ENCODE data around the gene ACTMAP. TPM values are rescaled to one million over a fixed set of nuclear protein-coding genes. Genes with fewer than 3 reads are reported as not detected.

The ACTMAP gene
- total RNA-seq, 1 donor from 2014 or later = 3.3 TPM

DNA sequence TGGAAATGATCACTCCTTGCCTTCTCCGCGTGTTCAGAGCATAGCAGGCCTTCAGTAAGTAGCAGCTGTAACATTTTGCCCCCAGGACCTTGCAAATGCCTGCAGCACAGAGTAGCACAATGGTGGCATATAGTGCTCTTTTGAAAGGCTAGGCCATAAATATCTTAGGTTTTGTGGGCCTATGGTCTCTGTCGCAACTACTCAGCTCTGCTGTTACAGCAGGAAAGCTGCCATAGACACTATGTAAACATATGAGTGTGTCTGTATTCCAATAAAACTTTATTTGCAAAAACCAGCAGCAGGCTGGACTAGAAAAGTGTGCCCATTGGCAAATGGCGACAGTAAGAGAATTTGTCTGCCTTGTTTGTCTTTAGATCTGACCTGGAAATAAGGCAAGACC lies 24.0 kb downstream of the ACTMAP start:
- H3K4me3 ChIP-seq (ENCODE audit: low read depth, low read length) = no peak overlapping the region
- DNase-seq (ENCODE audit: low read depth) = no peak
- TF ChIP-seq, protein P1, sequence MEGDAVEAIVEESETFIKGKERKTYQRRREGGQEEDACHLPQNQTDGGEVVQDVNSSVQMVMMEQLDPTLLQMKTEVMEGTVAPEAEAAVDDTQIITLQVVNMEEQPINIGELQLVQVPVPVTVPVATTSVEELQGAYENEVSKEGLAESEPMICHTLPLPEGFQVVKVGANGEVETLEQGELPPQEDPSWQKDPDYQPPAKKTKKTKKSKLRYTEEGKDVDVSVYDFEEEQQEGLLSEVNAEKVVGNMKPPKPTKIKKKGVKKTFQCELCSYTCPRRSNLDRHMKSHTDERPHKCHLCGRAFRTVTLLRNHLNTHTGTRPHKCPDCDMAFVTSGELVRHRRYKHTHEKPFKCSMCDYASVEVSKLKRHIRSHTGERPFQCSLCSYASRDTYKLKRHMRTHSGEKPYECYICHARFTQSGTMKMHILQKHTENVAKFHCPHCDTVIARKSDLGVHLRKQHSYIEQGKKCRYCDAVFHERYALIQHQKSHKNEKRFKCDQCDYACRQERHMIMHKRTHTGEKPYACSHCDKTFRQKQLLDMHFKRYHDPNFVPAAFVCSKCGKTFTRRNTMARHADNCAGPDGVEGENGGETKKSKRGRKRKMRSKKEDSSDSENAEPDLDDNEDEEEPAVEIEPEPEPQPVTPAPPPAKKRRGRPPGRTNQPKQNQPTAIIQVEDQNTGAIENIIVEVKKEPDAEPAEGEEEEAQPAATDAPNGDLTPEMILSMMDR (conservative IDR thresholded peaks at IDR 0.05; ENCODE audit: low read depth, low read length) = no peak

DNA sequence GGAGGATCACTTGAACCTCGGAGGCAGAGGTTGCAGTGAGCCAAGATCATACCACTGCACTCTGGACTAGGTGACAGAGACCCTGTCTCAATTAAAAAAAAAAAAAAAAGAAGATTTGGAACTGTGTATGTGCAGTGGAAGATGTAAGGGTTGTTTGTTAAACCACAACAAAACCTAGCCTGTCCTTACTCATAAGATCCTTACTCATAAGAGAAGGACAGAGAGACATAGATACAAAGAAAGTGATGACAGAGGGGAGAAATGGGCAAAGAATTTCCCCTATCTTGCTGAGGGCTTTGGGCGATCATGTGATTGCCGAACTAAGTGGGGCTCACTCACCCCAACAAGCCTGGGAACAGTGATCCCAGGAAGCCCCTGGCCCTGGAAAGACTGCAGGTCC lies 25.4 kb downstream of the ACTMAP start:
- H3K4me3 ChIP-seq (ENCODE audit: low read depth, low read length) = no peak overlapping the region
- TF ChIP-seq, protein P1 (conservative IDR thresholded peaks at IDR 0.05; ENCODE audit: low read depth, low read length) = no peak
- DNase-seq (ENCODE audit: low read depth) = no peak

DNA sequence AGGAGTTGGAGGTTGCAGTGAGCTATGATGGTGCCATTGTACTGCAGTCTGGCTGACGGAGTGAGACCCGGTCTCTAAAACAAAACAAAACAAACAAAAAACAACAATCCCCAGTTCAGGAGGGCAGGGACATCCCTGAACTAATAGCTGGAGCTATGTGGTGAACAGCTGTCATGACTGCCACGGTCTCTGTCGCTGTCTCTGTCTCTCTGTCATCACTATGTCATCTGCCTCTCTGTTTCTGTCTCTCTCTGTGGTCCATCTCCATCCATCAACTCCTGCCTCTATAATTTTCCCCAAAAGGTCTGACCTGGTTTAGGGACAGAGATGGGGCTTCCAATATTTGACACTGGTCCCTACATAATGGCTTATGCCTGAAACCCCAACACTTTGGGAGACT lies 26.0 kb downstream of the ACTMAP start:
- H3K4me3 ChIP-seq (ENCODE audit: low read depth, low read length) = no peak overlapping the region
- TF ChIP-seq, protein P1 (conservative IDR thresholded peaks at IDR 0.05; ENCODE audit: low read depth, low read length) = no peak
- DNase-seq (ENCODE audit: low read depth) = no peak

DNA sequence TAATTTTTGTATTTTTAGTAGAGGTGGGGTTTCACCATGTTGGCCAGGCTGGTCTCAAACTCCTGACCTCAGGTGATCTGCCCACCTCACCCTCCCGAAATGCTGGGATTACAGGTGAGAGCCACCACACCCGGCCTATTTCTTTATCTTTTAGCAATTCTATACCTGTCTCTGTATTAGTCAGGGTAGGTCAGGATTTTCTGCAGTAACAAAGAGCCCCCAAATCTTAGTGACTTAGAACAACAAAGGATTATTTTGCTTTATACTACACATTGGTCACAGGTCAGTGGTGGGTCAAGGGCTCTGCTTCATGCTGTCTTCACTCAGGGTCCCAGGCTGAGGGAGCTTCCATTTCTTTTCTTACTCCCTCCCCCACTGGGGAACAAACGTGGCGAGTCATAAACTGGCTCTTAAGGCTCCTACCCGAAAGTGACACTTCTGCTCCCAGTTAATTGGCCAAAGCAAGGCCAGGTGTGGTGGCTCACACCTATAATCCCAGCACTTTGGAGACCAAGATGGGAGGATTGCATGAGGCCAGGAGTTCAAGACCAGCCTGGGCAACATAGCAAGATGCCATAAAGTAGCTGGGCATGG lies 26.5 kb downstream of the ACTMAP start:
- H3K4me3 ChIP-seq (ENCODE audit: low read depth, low read length) = no peak overlapping the region
- no peak for DNase-seq (ENCODE audit: low read depth)
- TF ChIP-seq, protein P1 (conservative IDR thresholded peaks at IDR 0.05; ENCODE audit: low read depth, low read length) = no peak

DNA sequence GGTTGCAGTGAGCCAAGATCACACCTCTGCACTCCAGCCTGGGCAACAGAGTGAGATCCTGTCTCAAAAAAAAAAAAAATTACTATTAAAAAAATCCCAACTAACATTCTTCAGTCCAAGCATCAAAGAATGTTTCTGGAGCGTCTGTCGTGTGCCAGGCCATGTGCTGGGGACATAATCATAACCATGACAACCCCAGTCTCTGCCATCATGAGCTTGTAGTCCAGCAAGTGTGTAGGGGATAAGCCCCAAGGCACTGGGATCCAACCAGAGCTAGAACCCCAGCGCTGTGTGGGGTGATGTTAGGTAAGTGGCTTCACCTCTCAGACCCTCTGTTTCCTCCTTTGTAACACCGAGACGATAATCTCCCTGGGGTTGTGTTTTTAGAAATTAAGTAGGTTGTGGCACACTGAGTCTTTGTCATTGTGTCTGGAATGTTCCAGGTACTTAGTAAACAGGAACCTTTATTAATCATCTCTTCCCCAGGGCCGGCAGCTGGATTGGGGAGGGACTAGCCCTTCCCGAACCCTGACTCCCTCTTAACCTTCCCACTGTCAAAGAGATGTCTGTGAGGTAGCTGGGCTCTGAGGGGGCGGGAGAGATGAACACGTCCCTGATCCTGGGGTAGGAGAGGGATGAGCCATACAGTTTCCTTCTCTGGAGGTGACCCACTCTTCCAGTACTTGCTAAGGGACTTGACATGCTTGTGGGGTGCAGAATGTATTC lies 28.2 kb downstream of the ACTMAP start:
- DNase-seq (ENCODE audit: low read depth) = no peak
- TF ChIP-seq, protein P1 (conservative IDR thresholded peaks at IDR 0.05; ENCODE audit: low read depth, low read length) = no peak
- peak overlapping the region; percentile 14 for H3K4me3 ChIP-seq (ENCODE audit: low read depth, low read length)

DNA sequence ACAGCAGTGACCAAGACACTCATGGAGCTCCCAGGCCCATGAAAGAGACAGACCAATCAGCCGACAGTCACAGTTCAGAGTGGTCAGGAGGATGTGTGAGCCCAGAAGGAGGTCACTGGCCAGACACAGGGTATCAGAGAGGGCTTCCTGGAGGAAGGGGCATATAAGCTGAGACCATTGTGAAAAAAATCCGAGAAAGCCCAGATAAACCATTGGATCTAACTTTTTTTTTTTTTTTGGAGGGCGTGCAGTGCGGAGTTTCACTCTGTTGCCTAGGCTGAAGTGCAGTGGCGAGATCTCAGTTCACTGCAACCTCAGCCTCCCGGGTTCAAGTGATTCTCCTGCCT lies 29.2 kb downstream of the ACTMAP start:
- TF ChIP-seq, protein P1 (conservative IDR thresholded peaks at IDR 0.05; ENCODE audit: low read depth, low read length) = no peak
- H3K4me3 ChIP-seq (ENCODE audit: low read depth, low read length) = peak overlapping the region; percentile 74
- no peak for DNase-seq (ENCODE audit: low read depth)

DNA sequence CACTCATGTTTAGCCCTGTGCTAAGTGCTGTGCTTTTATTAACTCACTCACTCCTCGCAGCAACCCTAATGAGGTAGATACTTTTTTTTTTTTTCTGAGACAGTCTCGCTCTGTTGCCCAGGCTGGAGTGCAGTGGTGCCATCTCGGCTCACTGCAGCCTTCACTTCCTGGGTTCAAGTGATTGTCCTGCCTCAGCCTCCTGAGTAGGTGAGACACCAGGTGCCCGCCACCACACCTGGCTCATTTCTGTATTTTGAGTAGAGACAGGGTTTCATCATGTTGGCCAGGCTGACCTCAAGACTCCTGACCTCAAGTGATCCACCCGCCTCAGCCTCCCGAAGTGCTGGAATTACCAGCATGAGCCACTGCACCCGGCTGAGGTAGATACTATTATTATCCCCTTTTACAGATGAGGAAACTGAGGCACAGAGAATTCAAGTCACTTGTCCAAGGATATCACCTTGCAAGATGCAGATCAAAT lies 30.8 kb downstream of the ACTMAP start:
- DNase-seq (ENCODE audit: low read depth) = no peak
- TF ChIP-seq, protein P1 (conservative IDR thresholded peaks at IDR 0.05; ENCODE audit: low read depth, low read length) = no peak
- H3K4me3 ChIP-seq (ENCODE audit: low read depth, low read length) = peak overlapping the region; percentile 74
